ENCODE data around the gene ZBTB4.

The ZBTB4 gene, protein sequence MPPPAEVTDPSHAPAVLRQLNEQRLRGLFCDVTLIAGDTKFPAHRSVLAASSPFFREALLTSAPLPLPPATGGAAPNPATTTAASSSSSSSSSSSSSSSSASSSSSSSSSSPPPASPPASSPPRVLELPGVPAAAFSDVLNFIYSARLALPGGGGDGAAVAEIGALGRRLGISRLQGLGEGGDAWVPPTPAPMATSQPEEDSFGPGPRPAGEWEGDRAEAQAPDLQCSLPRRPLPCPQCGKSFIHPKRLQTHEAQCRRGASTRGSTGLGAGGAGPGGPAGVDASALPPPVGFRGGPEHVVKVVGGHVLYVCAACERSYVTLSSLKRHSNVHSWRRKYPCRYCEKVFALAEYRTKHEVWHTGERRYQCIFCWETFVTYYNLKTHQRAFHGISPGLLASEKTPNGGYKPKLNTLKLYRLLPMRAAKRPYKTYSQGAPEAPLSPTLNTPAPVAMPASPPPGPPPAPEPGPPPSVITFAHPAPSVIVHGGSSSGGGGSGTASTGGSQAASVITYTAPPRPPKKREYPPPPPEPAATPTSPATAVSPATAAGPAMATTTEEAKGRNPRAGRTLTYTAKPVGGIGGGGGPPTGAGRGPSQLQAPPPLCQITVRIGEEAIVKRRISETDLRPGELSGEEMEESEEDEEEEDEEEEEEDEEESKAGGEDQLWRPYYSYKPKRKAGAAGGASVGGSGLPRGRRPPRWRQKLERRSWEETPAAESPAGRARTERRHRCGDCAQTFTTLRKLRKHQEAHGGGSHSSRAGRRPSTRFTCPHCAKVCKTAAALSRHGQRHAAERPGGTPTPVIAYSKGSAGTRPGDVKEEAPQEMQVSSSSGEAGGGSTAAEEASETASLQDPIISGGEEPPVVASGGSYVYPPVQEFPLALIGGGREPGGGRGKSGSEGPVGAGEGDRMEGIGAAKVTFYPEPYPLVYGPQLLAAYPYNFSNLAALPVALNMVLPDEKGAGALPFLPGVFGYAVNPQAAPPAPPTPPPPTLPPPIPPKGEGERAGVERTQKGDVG

DNA sequence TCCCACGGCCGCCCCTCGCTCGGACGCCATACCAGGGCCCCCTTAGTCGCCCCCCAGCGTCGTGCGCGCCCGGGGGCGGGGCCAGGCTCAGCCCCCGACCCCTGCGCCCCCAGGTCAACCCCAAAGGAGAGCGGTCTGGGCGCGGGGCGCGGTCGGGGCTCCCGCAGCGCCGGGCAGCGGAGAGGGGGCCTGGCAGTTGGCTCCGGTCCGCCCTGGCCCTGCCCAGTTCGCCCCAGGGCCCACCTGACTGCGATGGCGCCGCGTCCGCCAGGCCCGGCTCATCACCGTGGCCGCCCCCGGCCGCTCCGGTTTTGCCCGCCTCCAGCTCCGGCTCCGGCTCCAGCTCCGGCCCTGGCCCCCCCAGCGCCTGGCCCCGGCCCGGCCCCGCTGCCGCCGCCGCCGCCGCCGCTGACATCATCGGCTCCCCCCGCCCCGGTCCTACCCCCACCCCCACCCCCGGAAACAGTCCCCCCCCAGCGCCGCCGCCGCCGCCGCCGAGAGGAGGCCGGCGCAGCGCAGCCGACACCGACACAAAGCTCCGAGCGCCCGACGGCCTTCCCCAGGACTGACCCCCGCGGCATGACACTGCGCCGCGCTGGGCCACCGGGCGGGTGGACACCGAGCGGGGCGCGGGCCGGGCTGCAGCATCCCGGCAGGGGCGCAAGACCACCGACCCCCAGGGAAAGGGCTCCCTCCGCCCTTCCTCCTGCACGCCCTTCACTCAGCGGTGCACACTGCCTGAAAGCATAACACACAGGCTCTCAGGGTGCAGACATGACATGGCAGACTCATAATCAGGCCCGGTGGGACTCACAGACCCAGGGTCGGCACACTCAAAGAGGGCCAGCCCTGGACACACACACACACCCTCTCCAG lies at the start of gene ZBTB4:
Gene ZBTB4 (minus strand): TSS at position 419 of the 876 bp plus-strand sequence. CDS start 12,830 bp downstream, outside the sequence.
- DNase-seq (ENCODE audit: low spot score), result no peak

DNA sequence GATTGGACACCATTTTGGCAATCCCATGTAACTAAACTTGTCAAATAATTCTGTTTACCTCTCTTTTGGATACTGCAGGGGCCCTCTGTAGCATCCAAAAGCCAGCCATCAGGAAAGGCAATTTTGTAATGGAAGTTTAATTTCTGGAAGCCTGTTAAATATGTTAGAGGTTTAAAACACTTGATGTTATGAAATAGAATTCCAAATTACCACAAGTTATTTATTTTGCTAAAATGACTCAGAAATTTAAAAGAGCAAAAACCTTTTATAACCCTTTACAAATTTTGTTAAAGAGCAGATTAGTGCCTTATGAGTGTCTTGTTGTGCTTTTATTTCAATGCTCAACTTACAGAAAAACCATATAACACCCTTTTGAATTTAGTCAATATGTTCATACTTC lies 49.4 kb upstream of the ZBTB4 start:
- no peak for DNase-seq (ENCODE audit: low spot score)

DNA sequence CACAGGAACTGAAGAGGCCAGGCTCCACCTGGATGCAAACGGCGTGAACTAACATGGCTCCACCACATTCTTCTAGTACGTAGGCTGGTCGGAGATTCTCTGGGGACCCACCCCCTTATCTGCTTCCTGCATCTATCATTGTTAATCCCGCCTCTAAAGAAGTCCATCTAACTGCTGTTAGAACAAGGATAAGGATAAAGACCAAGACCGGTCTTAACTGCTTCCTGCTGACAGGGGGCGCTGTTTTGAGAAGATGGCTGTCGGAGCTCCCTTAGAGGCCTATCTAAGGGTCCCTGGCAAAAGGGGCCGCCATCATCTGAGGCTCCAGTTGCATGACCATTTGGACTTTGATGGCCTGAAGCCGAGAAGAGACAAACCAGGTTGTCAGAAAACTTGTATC lies 43.6 kb upstream of the ZBTB4 start:
- no peak for DNase-seq (ENCODE audit: low spot score)

DNA sequence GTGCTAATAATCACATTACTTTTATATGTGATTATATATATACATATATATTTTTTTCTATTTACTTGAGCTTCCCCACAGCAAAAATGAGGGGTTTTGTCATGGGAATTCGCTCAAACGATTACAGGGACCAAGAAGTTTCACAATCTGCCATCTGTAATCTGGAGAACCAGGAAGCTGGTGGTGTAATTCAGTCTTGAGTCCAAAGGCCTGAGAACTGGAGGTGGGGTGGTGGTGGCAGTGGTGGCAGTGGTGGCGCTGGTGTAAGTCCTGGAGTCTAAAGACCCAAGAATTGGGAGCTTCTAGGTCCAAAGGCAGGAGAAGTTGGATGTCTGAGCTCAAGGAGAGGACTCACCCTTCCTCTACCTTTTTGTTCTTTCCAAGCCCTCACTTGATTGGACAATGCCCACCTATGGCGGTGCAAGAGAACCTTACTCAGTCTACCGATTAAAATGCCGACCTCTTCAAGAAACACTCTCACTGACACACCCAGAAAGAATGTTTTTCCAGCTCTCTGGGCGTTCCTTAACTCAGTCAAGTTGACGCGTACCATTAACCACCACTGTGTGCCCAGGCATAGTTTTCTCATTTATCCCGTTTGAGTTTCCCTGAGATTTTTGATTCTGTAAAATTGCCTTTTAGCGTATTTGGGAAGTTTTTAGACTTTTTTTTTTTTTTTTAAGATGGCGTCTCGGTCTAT lies 36.6 kb upstream of the ZBTB4 start:
- no peak for DNase-seq (ENCODE audit: low spot score)

DNA sequence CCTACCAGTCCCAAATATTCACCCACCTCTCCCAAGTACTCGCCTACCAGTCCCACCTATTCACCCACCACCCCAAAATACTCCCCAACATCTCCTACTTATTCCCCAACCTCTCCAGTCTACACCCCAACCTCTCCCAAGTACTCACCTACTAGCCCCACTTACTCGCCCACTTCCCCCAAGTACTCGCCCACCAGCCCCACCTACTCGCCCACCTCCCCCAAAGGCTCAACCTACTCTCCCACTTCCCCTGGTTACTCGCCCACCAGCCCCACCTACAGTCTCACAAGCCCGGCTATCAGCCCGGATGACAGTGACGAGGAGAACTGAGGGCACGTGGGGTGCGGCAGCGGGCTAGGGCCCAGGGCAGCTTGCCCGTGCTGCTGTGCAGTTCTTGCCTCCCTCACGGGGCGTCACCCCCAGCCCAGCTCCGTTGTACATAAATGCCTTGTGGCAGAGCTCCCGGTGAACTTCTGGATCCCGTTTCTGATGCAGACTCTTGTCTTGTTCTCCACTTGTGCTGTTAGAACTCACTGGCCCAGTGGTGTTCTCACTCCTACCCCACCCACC lies 34.5 kb upstream of the ZBTB4 start:
- DNase-seq (ENCODE audit: low spot score), result no peak

DNA sequence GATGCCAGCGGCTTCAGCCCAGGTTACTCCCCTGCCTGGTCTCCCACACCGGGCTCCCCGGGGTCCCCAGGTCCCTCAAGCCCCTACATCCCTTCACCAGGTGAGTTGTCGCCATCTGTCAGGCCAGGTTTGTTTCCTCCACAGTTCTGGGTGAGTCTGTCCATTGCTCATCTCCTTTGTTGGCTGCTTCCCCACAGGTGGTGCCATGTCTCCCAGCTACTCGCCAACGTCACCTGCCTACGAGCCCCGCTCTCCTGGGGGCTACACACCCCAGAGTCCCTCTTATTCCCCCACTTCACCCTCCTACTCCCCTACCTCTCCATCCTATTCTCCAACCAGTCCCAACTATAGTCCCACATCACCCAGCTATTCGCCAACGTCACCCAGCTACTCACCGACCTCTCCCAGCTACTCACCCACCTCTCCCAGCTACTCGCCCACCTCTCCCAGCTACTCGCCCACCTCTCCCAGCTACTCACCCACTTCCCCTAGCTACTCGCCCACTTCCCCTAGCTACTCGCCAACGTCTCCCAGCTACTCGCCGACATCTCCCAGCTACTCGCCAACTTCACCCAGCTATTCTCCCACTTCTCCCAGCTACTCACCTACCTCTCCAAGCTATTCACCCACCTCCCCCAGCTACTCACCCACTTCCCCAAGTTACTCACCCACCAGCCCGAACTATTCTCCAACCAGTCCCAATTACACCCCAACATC lies 33.6 kb upstream of the ZBTB4 start:
- DNase-seq (ENCODE audit: low spot score), result no peak

DNA sequence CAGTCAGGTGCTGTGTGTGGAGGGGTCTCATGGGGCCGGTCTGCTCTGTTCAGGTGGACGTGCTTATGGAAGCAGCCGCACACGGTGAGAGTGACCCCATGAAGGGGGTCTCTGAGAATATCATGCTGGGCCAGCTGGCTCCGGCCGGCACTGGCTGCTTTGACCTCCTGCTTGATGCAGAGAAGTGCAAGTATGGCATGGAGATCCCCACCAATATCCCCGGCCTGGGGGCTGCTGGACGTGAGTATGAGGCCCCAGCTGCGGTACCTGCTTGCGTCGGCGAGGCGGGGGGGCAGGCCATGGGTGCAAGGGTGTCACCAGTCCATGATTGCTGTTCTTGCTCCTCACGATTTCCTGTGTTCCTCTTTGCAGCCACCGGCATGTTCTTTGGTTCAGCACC lies 32.7 kb upstream of the ZBTB4 start:
- DNase-seq (ENCODE audit: low spot score), result no peak

DNA sequence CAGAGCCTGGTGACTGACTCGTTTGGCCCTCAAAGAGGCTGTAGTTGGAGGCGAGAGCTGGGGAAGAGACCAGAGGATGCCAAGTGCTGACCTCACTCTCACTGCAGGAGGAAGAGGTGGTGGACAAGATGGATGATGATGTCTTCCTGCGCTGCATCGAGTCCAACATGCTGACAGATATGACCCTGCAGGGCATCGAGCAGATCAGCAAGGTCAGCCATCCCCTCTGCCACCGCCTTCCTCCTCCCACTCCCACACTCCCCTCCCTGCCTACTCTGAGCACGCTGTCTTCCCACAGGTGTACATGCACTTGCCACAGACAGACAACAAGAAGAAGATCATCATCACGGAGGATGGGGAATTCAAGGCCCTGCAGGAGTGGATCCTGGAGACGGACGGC lies 31.7 kb upstream of the ZBTB4 start:
- DNase-seq (ENCODE audit: low spot score), result no peak

DNA sequence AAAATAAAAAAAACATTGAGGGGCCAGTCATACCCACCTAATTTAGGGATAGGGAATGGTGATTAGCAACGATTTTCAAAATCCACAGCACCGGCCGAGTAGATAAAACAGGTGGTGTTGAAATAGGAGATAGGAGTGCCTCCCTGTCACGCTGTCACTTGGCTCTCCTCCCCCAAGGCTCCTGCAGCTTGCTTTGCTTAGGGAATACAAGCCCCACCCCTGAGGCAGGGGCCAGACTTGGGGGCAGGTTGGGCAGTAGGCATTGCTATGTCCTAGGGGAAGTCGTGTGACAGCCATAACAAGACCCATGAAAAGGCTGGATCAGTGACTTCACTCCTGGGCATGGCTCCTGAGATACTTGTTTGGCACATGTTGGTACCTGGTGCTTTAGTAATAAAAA lies 30.5 kb upstream of the ZBTB4 start:
- DNase-seq (ENCODE audit: low spot score), result no peak

DNA sequence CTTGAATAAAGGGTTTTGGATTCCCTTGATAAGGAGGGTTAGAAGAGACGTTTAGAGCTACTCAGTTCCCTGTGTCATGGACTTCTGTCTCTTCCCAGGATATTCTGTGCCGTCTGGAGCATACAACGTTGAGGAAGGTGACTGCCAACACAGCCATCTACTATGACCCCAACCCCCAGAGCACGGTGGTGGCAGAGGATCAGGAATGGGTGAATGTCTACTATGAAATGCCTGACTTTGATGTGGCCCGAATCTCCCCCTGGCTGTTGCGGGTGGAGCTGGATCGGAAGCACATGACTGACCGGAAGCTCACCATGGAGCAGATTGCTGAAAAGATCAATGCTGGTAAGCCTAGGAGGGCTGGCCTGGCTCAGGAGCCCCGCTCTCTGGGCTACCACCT lies 29.4 kb upstream of the ZBTB4 start:
- no peak for DNase-seq (ENCODE audit: low spot score)

DNA sequence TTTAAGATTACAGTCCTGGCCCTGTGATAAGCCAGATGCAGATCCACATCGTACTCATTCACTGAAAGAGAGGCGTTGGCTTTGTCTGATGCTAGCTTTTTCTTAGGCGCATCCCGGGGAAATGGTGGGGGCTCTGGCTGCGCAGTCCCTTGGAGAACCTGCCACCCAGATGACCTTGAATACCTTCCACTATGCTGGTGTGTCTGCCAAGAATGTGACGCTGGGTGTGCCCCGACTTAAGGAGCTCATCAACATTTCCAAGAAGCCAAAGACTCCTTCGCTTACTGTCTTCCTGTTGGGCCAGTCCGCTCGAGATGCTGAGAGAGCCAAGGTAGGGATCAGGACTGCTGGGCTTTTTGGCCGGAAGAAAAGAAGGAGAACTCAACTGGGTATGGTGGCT lies 28.7 kb upstream of the ZBTB4 start:
- DNase-seq (ENCODE audit: low spot score), result no peak

DNA sequence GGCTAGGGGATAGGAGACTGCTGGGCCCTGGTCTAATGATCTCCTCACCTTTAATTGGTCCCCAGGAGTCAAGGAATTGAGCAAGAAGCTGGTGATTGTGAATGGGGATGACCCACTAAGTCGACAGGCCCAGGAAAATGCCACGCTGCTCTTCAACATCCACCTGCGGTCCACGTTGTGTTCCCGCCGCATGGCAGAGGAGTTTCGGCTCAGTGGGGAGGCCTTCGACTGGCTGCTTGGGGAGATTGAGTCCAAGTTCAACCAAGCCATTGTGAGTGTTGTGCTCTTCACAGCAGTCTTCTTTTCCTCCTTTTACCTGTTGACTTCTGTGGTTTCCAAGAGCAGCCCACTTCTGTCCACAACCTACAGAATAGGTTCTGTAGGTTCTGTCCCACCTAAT lies 24.1 kb upstream of the ZBTB4 start:
- DNase-seq (ENCODE audit: low spot score), result no peak

DNA sequence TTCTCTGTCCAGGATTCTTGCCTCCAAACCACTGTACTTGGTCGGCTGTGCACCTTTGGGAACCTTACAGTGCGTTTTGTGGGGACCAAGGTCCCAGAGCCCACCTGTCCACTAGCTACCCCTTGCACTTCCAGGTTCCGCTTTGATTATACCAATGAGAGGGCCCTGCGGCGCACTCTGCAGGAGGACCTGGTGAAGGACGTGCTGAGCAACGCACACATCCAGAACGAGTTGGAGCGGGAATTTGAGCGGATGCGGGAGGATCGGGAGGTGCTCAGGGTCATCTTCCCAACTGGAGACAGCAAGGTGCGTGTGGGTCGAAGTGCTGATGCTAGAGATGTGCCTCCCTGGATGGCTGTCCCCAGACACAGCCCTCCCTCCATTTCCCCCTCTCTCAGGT lies 23.6 kb upstream of the ZBTB4 start:
- DNase-seq (ENCODE audit: low spot score), result no peak

DNA sequence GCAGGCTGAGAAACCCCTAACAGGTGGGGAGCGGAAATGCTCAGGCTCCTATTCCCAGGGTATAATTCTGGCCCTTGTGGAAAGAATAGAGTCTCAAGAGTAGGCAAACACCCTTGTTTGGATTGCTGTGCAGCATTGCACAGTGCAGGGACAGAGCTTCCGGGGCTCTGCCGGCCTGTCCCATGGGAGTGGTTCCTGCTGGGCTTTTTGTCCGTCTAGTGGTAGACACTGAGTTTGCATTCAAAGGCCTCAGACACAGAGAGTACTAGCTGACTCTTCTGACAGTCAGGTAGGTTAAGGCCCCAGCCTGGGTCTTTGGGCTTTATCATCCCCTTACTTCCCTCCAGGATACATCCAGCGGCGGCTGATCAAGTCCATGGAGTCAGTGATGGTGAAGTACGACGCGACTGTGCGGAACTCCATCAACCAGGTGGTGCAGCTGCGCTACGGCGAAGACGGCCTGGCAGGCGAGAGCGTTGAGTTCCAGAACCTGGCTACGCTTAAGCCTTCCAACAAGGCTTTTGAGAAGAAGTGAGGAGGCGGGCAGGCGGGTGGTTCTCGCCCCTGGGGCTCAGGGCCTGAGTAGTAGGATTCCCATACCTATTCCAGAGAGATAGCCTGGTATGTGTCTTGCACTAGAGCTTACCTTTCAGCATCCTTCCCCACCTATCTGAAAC lies 22.9 kb upstream of the ZBTB4 start:
- DNase-seq (ENCODE audit: low spot score), result no peak

DNA sequence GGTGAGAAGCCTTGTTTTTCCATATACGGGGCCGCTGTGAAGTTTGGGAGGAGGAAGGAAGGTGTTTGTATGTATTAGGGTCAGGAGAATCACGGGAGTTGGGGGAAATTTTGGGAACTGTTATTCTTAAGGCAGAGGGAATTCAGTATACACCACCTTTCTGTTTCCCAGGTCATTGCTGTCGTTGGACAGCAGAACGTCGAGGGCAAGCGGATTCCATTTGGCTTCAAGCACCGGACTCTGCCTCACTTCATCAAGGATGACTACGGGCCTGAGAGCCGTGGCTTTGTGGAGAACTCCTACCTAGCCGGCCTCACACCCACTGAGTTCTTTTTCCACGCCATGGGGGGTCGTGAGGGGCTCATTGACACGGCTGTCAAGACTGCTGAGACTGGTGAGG lies 22.3 kb upstream of the ZBTB4 start:
- no peak for DNase-seq (ENCODE audit: low spot score)

DNA sequence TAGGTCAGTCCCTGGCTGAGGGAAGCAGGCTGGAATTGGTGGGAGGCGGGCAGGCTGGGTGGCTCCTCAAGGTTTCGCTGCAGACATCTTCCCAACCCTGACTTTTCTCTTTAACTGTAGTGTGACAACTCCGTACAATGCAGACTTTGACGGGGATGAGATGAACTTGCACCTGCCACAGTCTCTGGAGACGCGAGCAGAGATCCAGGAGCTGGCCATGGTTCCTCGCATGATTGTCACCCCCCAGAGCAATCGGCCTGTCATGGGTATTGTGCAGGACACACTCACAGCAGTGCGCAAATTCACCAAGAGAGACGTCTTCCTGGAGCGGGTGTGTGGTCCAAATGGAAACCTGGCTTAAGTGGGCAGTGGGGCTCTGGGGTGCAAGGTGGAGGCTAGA lies 19.7 kb upstream of the ZBTB4 start:
- DNase-seq (ENCODE audit: low spot score), result no peak

DNA sequence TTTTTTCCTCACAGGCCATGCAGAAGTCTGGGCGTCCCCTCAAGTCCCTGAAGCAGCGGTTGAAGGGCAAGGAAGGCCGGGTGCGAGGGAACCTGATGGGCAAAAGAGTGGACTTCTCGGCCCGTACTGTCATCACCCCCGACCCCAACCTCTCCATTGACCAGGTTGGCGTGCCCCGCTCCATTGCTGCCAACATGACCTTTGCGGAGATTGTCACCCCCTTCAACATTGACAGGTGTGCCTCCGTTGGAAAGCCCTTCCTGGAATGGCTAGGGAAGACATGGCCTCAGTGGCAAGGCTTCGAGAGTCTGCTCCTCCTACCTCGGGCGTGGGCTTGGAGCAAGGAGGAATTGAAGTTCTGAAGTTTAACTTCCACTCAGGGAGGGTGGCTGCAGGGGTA lies 18.2 kb upstream of the ZBTB4 start:
- no peak for DNase-seq (ENCODE audit: low spot score)

DNA sequence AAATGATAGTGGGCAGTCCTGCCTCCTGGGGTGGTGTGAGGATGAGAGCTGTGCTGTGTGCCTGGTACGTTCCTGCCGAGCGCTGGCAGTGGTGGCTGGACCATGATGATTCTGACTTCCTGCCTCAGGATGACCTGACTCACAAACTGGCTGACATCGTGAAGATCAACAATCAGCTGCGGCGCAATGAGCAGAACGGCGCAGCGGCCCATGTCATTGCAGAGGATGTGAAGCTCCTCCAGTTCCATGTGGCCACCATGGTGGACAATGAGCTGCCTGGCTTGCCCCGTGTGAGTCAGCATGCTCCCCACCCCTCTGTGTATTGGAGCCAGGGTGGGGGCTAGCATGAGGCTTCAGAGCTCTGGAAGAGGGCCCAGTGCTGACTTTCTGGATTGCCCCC lies 17.8 kb upstream of the ZBTB4 start:
- no peak for DNase-seq (ENCODE audit: low spot score)

DNA sequence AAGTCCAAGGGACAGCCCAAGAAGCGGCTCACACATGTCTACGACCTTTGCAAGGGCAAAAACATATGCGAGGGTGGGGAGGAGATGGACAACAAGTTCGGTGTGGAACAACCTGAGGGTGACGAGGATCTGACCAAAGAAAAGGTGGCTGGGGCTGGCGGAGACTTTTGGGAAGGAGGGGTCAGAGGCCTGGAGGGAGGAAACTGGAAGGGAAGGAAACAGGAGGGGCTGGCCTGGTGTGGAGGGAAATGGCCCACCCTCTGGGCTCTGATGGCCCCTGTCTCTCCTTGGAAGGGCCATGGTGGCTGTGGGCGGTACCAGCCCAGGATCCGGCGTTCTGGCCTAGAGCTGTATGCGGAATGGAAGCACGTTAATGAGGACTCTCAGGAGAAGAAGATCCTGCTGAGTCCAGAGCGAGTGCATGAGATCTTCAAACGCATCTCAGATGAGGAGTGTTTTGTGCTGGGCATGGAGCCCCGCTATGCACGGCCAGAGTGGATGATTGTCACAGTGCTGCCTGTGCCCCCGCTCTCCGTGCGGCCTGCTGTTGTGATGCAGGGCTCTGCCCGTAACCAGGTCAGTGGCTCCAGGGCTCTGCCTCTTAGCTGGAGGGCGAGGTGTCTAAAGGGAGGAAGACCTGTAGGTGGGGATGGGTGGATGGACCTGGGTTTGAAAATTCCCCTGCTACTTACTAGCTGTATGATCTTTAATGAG lies 17.2 kb upstream of the ZBTB4 start:
- no peak for DNase-seq (ENCODE audit: low spot score)

All from COLO829 (cell line).